GM19025 (cell line): ENCODE measurements around the gene MACROD2.

Source experiments
- ATAC-seq: cut with Tn5 transposase; IDR thresholded peaks from one replicate; pipeline ENCODE4 v1.9.1; 2021; ENCODE audit warnings: mild to moderate bottlenecking, low read depth, moderate library complexity; ENCODE audit not compliant: unreplicated experiment

Gene MACROD2

GRCh38 chr20:15205719-15206118, 1210.4 kb downstream of the MACROD2 start:
- no peak for ATAC-seq

- ATAC-seq, result no peak
Observed at GRCh38 chr20:15209537-15209936, 1214.2 kb downstream of the MACROD2 start.

DNA sequence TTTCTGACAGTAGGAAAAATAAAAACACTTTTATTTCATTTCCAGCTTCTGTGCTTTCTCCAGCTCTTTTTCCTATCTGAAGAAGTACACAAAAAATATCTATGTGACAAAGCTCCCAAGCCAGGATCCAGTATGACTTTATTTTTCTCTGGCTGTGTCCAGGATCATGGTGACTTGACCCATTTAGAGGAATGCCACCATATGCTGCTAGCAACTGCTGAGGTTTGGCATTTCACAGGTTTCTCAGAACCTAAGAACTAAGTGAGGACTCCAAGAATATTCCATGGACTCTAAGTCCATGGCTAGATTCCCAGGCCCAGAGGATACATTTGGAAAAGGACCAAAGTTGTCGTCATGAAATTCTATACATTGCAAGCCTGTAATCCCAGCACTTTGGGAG, 1218.7 kb downstream of the MACROD2 start:
- no peak for ATAC-seq

GRCh38 chr20:15220009-15220656, 1224.8 kb downstream of the MACROD2 start:
- no peak for ATAC-seq

GRCh38 chr20:15220778-15221565, 1225.7 kb downstream of the MACROD2 start:
- ATAC-seq, result no peak

DNA sequence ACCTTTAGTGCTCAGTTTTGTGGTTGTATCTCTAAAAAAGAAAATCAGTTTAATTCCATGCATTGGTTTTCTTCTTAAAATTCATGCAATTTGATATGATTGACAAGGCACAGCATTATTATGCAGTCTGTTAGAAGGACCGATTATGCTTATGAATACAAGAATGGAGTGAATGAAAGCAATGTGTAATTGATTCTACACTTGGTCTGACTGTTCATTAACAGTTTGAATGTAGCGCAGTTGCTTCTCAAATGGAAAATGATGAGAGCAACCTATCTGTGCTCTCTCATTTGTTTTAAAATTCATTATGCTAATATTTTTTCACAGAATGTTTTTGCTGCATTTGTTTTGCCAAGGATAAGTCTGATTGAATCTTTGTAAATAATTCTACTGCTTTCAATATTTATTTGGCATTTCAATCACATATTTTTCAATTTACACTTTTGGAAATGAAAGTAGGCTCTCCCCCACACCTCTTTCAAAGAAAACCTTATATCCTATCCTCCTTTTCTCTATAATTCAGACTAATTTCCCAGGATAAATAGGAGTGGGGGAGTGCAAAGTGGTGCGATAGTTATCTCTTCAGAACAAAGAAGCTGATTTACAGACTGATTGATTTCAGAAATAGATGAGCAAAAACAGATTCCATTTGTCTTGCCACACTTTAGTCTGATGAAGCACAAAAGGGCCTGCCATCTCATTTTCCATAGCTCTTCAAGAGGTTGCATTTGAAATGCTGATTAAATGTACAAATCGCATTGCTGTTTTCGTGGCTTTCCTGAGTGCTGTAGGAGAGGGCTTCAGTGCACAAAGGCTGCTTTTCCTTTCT, 1227.4 kb downstream of the MACROD2 start:
- no peak for ATAC-seq

GRCh38 chr20:15224199-15224598, 1228.9 kb downstream of the MACROD2 start:
- ATAC-seq, result no peak

- no peak for ATAC-seq
Observed at GRCh38 chr20:15227102-15227501, 1231.8 kb downstream of the MACROD2 start.

DNA sequence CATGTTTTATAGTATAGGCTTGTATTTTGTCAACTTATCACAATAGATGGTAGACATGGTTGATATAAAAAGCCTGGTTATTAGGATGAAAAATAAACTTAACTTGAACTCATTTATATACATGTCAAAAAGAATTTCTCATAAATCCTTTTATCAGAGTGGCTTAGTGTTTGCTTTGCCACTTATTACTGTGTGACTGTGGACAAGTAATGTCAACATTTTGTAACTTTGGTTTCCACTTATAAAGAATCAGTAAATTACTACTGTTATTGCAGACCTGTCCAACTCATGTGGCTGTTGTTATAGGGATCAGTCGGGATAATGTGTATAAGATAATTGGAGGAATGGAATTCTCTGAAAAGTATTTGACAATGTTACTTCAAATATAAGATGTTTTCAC, 1236.9 kb downstream of the MACROD2 start:
- no peak for ATAC-seq

- ATAC-seq, result no peak
Observed at GRCh38 chr20:15235471-15236198, 1240.3 kb downstream of the MACROD2 start.

DNA sequence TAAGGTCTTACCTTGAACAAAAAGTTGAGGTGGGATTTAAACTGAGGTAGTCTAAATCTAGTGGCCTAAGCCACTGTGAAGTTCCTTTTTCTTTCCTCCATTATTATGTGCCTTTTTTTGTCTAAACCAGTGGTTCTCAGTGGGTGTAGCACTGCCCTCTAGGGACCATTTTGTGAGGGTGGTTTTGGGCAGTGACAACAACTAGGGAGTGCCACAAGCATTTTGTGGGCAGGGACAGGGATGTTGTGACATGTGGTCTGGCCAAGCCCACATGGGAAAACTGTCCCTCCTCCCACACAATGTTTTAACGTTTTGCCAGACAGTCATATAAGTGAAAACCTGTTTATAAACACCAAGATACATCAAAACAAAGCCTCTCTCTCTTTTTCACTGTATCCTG, 1241.5 kb downstream of the MACROD2 start:
- no peak for ATAC-seq

- ATAC-seq, result no peak
Observed at GRCh38 chr20:15239542-15240206, 1244.4 kb downstream of the MACROD2 start.

DNA sequence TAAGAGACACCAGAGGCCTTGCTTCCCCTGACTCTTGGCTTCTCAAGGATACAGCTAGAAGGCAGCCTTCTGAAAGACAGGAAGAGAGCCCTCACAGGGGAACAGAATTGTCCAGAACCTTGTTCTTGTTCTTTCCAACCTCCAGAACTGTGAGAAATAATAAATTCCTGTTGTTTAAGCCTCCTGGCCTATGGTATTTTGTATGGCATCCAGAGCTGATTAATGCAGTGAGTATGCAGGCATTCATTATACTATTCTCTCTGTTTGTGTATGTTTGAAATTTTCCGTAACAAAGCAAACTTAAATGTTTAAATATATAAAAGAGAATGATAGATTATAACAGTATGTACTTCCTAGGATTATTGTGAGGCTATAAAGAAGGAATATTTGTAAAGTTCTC, 1245.5 kb downstream of the MACROD2 start:
- ATAC-seq, result no peak

GRCh38 chr20:15241681-15242080, 1246.4 kb downstream of the MACROD2 start:
- no peak for ATAC-seq

- ATAC-seq, result no peak
Observed at GRCh38 chr20:15242773-15243172, 1247.5 kb downstream of the MACROD2 start.

DNA sequence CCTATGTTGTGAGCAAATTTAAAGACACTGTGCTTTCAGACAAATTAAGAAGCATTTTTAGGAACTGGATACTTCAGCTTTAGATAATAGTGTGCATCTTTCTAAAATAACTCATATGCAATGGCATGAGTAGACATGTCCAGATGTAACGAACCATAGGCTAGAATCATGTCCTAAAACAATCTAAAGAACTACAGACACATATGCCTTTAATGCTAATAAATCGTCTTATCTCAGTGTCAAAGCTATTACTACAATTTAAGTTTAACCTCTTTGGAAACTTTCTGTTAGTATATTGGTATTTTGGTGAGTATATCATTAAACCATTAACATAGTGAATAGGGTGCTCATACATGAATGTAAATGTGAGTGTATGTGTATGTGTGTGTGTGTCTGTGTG, 1250.6 kb downstream of the MACROD2 start:
- ATAC-seq, result no peak

- no peak for ATAC-seq
Observed at GRCh38 chr20:15248618-15249395, 1253.5 kb downstream of the MACROD2 start.

- no peak for ATAC-seq
Observed at GRCh38 chr20:15251171-15251570, 1255.9 kb downstream of the MACROD2 start.

GRCh38 chr20:15252304-15252703, 1257.0 kb downstream of the MACROD2 start:
- no peak for ATAC-seq
